SJSA1 (cell line): ENCODE results near the gene NUP188. TPM values are rescaled to one million over a fixed set of nuclear protein-coding genes. Genes with fewer than 3 reads are reported as not detected.

Source experiments
- DNase-seq, 2 experiments: peaks; one replicate each; pipeline ENCODE4 v3.0.0-alpha.2; 2015 to 2020; ENCODE audit warnings: low spot score in 2 of 2, low read depth in 1 of 2
- H3K27ac ChIP-seq: fragments of 250-450 bp; sonication (Bioruptor Pico); 2 replicates; pipeline ENCODE4 v1.5.1; 2020; ENCODE audit warnings: mild to moderate bottlenecking, moderate library complexity
- H3K27me3 ChIP-seq: fragments of 250-450 bp; sonication (Bioruptor Pico); replicated peaks from 2 replicates; pipeline ENCODE4 v1.5.1; 2020; ENCODE audit warnings: mild to moderate bottlenecking, moderate library complexity
- H3K36me3 ChIP-seq: fragments of 250-450 bp; sonication (Bioruptor Pico); 2 replicates; pipeline ENCODE4 v1.5.1; 2020; ENCODE audit warnings: mild to moderate bottlenecking
- H3K4me1 ChIP-seq: fragments of 250-450 bp; sonication (Bioruptor Pico); replicated peaks from 2 replicates; pipeline ENCODE4 v1.6.1; 2021; ENCODE audit warnings: mild to moderate bottlenecking
- H3K4me3 ChIP-seq: fragments of 250-450 bp; sonication (Bioruptor Pico); 2 replicates; pipeline ENCODE4 v1.5.1; 2020; ENCODE audit warnings: mild to moderate bottlenecking
- H3K9me3 ChIP-seq: fragments of 250-450 bp; sonication (Bioruptor Pico); replicated peaks from 2 replicates; pipeline ENCODE4 v1.5.1; 2020; ENCODE audit warnings: mild to moderate bottlenecking
- total RNA-seq: library from RNA; depleted of rRNA; stranded (reverse); fragments of >200 nt; shearing (Covaris generic); gene quantifications from 2 replicates; pipeline ENCODE4 v1.2.3, GENCODE V29; 2014; rRNA removed

NUP188 gene
- total RNA-seq, 1 experiment from 2014 or later: 76.3 TPM

- H3K4me1 ChIP-seq: peaks cover 10% of the 10 kb centered on the region
- H3K27me3 ChIP-seq: no peaks in the 10 kb centered on the region
- peaks cover 23% of the 10 kb centered on the region for H3K36me3 ChIP-seq
- no peak overlapping the region for H3K4me3 ChIP-seq
- no peak for DNase-seq
- H3K27ac ChIP-seq: no peak overlapping the region
- no peaks in the 10 kb centered on the region for H3K9me3 ChIP-seq
Observed at GRCh38 chr9:129040113-129040643, 92.7 kb downstream of the NUP188 start.

DNA sequence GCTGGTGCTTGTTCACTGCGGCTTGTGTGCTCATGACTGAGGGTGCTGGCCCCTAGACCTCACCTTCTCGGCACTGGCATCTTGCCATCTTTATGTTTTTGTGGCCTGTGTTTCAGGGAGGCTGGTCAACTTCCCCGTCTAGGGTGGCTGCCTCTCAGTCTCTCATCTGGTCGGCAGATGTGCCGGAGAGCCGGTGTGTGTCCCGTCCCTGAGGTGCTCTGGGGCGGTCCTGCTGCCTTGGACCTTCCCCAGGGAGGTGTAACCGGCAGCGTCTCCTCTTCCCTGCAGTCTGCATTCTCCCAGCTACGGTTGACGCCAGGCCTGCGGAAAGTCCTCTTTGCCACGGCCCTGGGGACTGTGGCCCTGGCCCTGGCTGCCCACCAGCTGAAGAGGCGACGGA is 94.5 kb downstream of the NUP188 start:
- no peak overlapping the region for H3K27ac ChIP-seq
- no peak overlapping the region for H3K4me3 ChIP-seq
- peaks cover 6% of the 10 kb centered on the region for H3K4me1 ChIP-seq
- no peak for DNase-seq
- peaks cover 26% of the 10 kb centered on the region for H3K36me3 ChIP-seq
- no peaks in the 10 kb centered on the region for H3K27me3 ChIP-seq
- H3K9me3 ChIP-seq: no peaks in the 10 kb centered on the region

DNA sequence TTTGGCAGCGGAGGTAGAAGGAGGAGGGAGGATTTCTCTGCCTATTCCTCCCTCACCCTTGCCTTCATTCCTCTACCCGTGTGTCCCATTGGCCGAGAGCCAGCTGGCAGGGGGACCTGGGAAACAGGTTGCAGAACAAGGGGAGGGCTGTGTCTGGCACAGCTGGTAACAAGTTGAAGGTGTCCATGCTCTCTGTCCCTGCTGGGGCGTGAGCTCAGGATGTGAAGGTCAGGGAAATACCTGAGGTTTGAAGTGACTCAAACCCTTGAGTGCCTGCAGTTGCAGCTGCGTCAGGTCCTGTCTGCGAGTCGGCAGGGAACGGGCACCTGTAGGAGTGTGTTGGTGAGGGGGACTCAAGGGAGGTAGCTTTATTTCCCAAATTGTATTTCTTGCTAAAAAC is 105.1 kb downstream of the NUP188 start:
- Histone ChIP-seq H3K4me3 (no peak overlapping the region), H3K27me3 (no peaks in the 10 kb centered on the region), H3K36me3 (peaks cover 18% of the 10 kb centered on the region), H3K27ac (no peak overlapping the region), H3K9me3 (no peaks in the 10 kb centered on the region), H3K4me1 (peaks cover 8% of the 10 kb centered on the region)
- no peak for DNase-seq

DNA sequence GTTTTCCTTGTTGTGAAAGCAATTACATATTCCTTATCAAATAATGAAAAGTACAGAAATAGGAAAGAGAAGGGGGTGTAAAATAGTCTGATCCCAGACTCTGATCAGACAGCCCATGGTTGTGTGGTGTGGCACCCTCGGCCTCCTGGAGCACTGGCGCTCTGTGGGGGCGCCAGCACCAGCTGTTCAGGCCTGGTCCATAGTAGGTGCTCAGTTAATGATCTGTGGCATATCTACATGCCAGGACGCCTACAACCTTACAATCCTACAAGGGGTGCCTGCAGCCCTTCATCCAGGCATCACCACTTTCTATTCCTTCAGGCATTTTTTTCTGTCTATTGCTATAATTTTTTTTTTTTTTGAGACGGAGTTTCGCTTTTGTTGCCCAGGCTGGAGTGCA is 105.5 kb downstream of the NUP188 start:
- peaks cover 18% of the 10 kb centered on the region for H3K36me3 ChIP-seq
- H3K9me3 ChIP-seq: no peaks in the 10 kb centered on the region
- no peak overlapping the region for H3K27ac ChIP-seq
- peaks cover 8% of the 10 kb centered on the region for H3K4me1 ChIP-seq
- no peak for DNase-seq
- H3K27me3 ChIP-seq: no peaks in the 10 kb centered on the region
- no peak overlapping the region for H3K4me3 ChIP-seq

DNA sequence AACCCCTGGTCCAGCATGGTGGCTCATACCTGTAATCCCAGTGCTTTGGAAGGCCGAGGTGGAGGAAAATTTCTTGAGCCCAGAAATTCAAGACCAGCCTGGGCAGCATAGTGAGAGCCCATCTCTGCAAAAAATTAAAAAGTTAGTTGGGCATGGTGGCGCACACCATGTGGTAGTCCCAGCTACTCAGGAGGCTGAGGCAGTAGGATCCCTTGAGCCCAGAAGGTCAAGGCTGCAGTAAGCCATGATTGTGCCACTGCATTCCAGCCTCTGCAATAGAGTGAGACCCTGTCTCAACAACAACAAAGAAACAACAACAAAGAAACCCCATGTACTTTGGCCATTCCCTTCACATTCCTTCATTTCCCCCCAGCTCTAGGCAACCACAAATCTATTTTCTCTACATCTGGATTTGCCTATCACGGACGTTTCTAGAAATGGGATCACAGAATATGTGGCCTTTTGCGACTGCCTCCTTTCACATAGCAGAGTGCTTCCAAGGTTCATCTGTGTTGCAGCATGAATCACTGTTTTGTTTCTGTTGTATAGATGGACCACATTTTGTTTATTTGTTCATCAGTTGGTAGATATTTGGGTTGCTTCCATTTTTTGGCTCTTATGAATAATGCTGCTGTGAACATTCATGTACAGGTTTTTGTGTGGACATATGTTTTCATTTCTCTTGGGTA is 106.8 kb downstream of the NUP188 start:
- no peaks in the 10 kb centered on the region for H3K9me3 ChIP-seq
- H3K4me1 ChIP-seq: peaks cover 8% of the 10 kb centered on the region
- no peak overlapping the region for H3K4me3 ChIP-seq
- H3K36me3 ChIP-seq: peaks cover 19% of the 10 kb centered on the region
- H3K27me3 ChIP-seq: no peaks in the 10 kb centered on the region
- H3K27ac ChIP-seq: no peak overlapping the region
- DNase-seq: no peak

Other genes starting within 250 kb of the NUP188 start
- gene PKN3, start 245.2 kb upstream of the NUP188 start, total RNA-seq: 9.5 and 13.6 TPM in 2 replicates
- 47.1 and 62.1 TPM in 2 replicates for gene ZDHHC12, start 223.6 kb upstream of the NUP188 start, total RNA-seq
- 10.5 and 13.2 TPM in 2 replicates for gene ZER1, start 175.8 kb upstream of the NUP188 start, total RNA-seq
- gene TBC1D13, start 160.4 kb upstream of the NUP188 start, total RNA-seq: 5.9 and 20.6 TPM in 2 replicates
- 27.5 and 41.8 TPM in 2 replicates for gene ENDOG, start 129.2 kb upstream of the NUP188 start, total RNA-seq
- 13.5 and 15.3 TPM in 2 replicates for gene SPOUT1, start 117.9 kb upstream of the NUP188 start, total RNA-seq
- gene KYAT1, start 65.7 kb upstream of the NUP188 start, total RNA-seq: 7.9 and 18.3 TPM in 2 replicates
- 88.7 and 99.4 TPM in 2 replicates for gene LRRC8A, start 65.6 kb upstream of the NUP188 start, total RNA-seq
- gene PHYHD1, start 26.7 kb upstream of the NUP188 start, total RNA-seq: not detected in 2 replicates
- 26.6 and 31.6 TPM in 2 replicates for gene DOLK, start 96 bp upstream of the NUP188 start, total RNA-seq
- gene SH3GLB2, start 80.6 kb downstream of the NUP188 start, total RNA-seq: 25.6 and 39.9 TPM in 2 replicates
- 17.6 and 24.9 TPM in 2 replicates for gene MIGA2, start 88.9 kb downstream of the NUP188 start, total RNA-seq
- gene DOLPP1, start 133.4 kb downstream of the NUP188 start, total RNA-seq: 24.4 and 31.5 TPM in 2 replicates
- 8.9 and 20.3 TPM in 2 replicates for gene CRAT, start 163.1 kb downstream of the NUP188 start, total RNA-seq
- 80.7 and 93.3 TPM in 2 replicates for gene PTPA, start 163.7 kb downstream of the NUP188 start, total RNA-seq
- 6.7 and 8.8 TPM in 2 replicates for gene IER5L, start 230.6 kb downstream of the NUP188 start, total RNA-seq